HG02678 (cell line): Measurements from ENCODE around the gene ATAD5.
A peak's percentile ranks its signal among the peaks of the same experiment; 100 is the strongest.
"Not testable (repeated sequence)": the region's sequence is repeated elsewhere in the genome, so short reads cannot be mapped to it uniquely, and the experiment has no call there.

Experiments
- ATAC-seq: cut with Tn5 transposase; IDR thresholded peaks from one replicate; pipeline ENCODE4 v1.9.1; 2021; ENCODE audit warnings: mild to moderate bottlenecking, moderate library complexity; ENCODE audit not compliant: unreplicated experiment

ATAD5 gene

DNA sequence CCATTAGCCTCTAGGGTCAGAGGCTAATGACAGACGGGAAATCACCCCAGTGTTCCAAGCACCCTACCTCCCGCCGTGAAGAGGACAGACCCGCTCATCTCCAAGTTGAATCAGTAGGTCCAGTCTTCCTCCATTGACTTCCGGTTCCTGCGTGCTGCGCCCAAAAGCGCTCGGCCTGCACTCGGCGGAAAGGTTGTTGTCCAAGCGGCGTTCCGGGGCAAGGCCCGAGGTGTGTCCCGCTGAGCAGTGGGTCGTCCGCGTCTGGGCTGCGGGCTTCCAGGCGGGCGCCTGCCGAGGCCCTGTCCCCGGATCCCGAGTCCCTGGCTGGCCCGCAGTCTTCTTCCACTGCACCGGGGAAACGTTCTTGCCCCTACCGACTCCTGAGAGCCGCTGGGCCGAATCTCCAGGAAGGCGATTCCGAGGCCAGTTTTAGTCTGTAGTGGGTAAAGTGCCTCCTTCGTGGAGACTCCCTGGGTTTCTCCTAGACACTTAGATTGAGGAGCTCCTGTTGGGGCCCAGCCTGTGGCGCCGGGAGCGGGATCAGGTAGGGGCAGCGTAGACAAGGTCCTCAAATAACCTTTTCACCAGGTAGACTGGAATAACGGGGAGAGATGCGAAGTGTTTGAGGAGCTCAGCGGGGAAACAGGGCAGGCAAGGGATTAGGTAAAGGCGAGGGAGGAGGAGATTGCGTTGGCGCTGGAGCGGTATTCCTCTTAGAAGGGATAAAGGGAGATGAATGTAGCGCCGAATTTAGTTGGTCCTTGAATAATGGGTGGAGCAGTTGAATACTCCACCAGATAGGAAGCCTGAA, 74.5 kb downstream of the ATAD5 start, which contains the start of gene TEFM:
Gene TEFM, minus strand, starts transcription at position 138 of the 811 bp plus-strand sequence. Its CDS starts 40 bp downstream, at position 98.
- ATAC-seq, result peak; percentile 91

DNA sequence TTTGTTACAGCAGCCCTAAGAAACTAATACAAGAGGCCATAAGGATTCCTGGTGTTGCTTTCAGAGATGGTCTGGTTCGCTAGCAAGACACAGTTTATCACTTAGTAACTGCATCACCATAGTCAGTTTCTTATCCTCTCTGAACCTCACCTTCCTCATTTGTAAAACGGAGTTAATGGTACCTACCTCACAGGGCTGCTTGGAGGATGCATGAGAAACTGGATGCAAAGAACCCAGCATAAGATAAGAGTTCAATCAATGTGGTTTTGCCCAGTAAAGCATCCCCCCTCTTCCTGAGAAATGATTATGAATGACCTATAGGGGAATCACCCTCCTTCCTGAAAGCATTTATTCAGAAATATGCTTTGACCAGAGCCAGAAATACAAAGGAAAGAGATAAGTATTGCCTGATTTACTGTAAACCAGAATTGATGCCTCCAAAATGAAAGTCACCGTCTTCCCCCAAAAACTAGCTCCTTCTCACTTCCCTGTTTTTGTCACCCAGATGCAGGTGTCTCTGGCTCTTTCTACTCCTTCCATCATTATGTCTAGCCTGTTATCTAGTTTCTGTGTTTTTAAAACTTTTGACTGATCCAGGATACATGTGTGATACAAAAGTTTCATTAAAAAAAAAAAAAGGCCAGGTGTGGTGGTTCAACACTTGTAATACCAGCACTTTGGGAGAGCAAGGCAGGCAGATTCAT, 77.1 kb downstream of the ATAD5 start:
- ATAC-seq, result no peak

- ATAC-seq, result not testable (repeated sequence)
Measured at GRCh38 chr17:30910151-30910550, 78.4 kb downstream of the ATAD5 start.

DNA sequence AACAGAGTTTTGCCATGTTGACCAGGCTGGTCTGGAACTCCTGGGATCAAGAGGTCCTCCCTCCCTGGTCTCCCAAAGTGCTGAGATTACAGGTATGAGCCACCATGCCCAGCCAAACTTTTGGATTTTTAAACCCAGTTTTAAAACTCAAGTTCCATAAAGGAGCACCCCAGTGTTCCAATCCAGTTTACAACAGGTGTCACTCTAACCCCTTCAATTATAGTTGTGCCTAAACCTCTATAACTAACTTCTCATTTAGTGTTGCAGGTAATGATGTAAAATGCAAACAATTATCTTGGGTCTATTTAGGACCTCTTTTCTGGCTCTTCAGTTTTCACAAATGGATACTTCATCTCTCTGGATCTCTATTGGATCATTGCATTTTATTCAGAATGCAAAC, 82.2 kb downstream of the ATAD5 start:
- ATAC-seq, result no peak

- ATAC-seq, result no peak
Measured at GRCh38 chr17:30915833-30916611, 84.3 kb downstream of the ATAD5 start.

GRCh38 chr17:30917050-30917449, 85.3 kb downstream of the ATAD5 start:
- ATAC-seq, result no peak

DNA sequence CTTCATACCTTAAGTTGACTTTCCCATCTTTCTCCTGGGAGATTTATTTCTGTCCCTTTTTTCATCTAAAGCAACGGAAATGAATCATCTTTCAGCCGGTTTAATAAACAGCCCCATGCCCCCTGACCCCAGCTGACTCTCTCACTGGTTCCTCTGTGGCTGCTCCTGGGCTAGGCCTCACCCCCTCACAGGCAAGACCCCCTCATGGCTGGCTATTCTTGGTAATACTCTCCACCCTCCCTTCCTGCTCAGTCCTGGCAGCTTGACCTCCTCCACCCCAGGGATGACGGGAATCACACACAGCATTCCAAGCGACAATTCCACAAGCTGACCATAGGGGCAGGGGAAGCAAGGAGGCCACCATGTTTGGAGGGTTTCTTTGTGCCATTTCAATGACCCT, 88.5 kb downstream of the ATAD5 start:
- ATAC-seq, result no peak

DNA sequence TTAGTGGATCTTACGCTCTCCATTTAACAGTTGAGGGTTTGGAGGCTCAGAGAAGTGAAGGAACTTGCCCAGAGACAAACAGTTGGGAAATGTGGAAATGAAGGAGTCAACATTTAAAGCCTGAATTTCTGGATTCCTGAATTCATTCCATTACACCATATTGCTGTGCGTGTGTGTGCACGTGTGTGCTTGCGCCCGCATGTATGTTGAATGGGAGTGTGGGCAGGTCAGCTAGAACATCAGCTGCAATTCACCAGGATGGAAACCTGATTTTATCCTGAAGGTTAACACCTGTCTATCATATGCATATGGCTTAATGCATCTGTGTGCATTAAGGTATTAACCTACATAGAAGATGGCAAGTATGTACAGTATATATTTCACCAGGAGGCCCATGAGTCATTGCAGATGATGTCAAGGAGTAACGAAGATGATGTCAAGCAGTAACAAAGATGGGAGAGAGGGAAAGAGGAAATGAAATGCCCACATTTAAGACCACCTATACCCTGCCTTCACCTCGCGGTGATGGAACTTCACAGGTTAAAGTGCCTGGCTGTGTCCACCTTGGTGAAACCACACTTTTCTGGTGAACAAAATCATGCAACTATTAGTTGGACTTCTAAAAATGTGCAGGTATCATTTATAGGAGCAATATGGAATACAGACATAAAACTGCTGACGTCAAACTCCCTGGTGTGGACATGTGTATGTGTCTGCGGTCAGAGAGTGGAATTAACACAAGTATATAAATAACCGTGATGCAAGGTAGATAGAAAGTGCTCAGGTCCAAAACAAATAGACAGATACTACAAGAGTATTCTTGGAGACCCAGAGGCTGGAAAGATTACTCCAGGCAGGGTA, 89.1 kb downstream of the ATAD5 start:
- ATAC-seq, result no peak

GRCh38 chr17:30921544-30922196, 89.9 kb downstream of the ATAD5 start, which contains the start of gene ADAP2:
ADAP2 (plus strand) TSS chr17:30921945; CDS start chr17:30922015, 70 bp downstream.
- no peak for ATAC-seq

- ATAC-seq, result no peak
Measured at GRCh38 chr17:30922235-30923030, 90.7 kb downstream of the ATAD5 start.

DNA sequence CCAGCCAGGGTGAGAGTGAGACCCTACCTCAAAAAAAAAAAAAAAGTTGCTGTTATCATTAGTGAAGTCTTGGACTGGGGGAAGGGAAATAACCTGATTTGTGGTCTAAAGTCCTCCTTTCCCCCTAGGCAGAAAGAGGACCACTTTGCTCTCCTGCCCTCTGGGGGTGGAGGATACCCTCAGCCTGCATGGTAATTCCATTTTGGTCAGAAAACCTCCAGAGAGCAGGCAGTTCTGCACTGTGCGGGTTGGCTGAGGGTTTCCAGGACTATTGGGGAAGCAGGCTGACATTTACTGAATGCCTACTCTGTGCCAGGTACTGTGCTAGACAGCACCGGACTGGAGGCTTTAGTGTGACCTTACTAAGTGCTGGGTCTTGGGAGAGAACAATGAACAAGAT, 92.6 kb downstream of the ATAD5 start:
- ATAC-seq, result no peak

- no peak for ATAC-seq
Measured at GRCh38 chr17:30926516-30926915, 94.8 kb downstream of the ATAD5 start.

DNA sequence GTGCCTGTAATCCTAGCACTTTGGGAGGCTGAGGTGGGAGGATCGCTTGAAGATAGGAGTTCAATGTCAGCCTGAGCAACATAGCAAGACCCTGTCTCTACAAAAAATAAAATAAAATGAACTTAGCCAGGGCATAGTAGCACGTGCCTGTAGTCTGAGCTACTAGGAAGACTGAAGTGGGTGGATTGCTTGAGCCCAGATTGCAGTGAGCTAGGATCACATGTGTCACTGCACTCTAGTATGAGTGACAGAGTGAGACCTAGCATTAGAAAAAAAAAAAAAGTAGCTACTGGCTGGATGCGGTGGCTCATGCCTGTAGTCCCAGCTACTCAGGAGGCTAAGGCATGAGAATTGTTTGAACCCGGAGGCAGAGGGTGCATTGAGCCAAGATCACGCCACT, 96.0 kb downstream of the ATAD5 start:
- ATAC-seq, result no peak

DNA sequence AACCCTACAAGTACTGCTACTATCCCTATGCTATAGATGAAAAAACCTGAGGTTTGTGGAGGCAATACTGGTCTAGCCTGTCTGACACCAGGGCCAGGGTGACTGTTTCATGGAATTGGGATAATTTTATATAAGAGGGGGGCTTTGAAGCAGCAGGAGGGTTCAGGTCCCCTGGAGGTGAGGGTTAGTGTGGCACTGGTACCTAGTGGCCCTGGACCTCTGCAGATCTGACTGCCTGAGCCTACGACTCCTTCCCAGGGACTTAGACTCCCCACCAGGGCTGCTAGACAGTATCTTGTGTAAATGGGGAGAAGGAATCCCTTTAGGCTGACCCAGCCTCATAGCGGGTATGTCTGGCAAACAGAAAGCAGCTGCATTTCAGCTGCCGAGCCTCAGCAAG, 96.8 kb downstream of the ATAD5 start:
- ATAC-seq, result no peak

GRCh38 chr17:30929081-30929633, 97.4 kb downstream of the ATAD5 start:
- ATAC-seq, result no peak

- not testable (repeated sequence) for ATAC-seq
Measured at GRCh38 chr17:30929861-30930260, 98.1 kb downstream of the ATAD5 start.

DNA sequence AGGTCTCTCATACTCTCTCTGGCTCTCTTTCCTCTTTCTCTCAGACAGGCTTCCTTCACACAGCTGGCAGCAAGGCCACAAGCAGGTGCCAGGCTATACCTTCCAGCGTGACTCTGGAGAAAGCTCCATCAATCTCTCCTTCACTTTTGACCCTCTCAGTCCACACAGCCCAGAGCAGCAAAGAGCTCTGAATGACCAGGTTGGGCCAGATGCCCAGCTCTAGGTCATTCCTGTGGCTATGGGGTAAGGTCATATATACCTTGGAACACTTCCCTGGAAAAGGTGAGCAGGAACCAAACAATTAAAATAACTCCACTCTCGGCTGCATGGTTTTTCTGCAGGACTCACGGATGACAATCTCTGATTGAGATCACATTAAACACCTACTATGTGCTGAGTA, 98.7 kb downstream of the ATAD5 start:
- no peak for ATAC-seq

DNA sequence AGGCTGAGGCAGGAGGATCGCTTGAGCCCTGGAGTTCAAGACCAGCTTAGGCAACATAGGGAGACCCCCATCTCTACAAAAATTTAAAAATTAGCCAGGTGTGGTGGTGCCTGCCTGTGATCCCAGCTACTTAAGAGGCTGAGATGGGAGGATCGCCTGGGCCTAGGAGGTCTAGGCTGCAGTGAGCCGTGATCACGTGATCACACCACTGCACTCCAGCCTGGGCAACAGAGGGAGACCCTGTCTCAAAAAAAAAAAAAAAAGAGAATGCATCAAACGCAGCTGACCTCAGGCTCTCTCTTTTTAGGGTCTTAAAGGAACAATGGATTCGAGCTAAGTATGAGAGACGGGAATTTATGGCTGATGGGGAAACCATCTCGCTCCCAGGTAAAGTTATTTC, 99.8 kb downstream of the ATAD5 start:
- not testable (repeated sequence) for ATAC-seq

- ATAC-seq, result no peak
Measured at GRCh38 chr17:30933966-30934365, 102.2 kb downstream of the ATAD5 start.
